ENCODE data around the gene LNX1.

The LNX1 gene

DNA sequence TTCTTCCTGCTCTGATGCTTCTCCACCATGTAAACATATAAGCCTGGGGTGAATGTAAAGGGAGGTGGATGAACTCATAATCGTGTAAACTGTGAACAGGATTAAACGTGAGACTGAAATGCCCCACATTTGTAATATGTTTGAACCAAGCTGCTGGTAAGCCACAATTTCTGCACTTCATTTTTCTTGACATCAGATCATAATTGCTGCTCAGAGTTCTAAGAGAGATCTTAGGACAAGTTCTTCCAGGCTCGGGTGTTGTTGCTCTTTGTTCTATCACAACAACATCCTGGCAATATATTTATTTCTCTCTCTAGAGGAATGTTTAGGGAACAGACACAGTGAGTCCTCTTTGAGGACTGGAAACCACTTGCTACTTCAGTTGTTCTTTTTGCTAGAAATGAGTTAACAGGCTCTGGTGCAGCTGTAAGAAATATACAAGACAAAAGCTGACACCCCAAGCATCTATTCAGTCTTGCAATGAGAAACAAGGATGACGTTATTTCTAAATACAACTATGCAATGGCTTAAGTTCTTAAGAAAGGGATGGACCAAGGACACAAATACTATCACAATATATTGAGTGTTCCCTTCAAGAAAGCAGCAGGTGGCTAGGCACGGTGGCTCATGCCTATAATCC lies 59.6 kb downstream of the LNX1 start:
- DNase-seq = no peak

DNA sequence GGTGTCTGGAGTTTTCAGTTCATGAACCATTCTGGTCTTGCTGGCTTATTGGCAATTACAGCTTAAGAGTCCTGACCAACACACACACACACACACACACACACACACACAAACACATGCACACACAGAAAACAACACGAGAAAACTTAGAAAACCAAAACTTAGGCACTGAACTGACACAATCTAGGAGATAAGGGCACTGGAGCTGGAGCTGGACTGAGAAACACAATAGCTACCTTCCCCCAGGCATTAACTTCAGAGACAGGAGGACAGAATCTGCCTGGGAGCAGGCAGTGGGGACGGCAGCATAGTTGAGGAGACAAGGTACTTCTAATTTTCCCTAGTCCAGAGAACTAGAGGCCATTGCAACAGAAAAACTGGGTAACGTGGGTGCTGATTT lies 62.3 kb downstream of the LNX1 start:
- no peak for DNase-seq

DNA sequence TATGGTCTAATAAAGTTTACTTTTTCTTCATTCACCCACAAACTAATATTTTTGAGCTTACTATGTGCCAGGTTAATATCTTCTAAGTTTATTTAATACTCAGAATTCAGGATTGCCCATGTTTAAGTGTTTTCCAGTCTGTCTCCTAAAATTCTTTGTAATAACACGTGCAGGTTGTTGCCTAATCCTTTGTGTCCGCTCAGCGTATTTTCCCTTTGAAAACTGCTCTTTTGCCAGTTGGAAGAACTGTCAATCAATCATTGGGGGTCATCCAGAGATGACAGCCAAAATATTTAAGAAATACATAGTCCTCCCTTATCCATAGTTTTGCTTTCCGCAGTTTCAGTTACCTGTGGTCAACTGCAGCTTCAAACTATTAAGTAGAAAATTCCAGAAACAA lies 63.4 kb downstream of the LNX1 start:
- no peak for DNase-seq

DNA sequence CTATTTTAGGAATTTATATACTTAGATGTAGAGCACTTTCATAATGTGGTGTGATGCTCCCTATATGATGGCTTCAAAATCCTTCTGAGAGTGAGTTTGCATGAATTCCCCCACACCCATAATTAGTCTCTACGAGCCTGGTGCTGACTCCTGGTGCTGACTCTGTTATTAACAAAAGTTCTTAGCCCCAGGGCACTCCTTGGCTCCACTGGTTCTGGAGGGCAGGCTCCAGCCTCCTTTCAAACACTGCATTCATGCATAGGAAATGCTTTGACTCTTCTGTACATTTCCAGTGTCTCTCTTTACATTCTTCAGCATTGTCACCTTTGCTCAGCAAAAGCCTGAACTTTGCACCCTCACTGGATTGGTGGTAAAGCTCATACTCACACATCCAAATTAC lies 64.0 kb downstream of the LNX1 start:
- DNase-seq = no peak

DNA sequence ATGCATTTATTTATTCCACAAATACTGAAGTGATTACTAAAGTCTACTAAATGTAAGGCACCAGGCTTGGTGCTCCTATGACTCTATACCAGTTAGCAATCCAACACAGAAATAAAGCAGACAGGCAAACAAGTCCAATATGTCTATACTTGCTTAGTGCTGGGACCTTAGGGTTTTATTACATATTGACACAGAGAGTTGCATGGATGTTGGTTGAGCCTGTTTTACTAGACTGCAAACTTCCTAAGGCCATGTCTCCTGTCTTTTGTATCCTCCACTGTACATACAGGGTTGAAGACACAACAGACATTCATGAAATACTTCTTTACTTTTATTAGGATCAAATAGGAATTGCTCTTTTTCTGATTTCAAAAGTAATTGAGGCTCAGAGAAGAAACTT lies 69.0 kb downstream of the LNX1 start:
- DNase-seq = no peak

DNA sequence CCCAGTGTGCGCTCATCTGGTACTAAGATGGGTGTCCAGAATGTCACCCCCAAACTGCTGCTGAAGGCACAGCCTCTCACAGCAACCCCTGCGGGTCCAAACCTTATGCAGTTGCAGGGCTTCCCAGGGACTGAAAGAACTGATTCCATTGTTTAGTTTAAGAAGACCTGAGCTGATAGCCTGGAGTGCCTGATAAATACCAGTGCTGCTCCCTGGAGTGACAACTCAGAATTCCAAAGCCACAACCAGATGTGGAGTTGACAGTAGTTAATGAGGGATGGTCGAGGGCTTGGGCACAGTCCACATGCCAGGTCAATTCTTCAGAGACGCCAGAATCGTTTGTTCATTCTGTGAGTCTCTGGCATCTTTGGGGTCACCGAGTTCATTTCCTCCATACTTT lies 71.2 kb downstream of the LNX1 start:
- DNase-seq = no peak

DNA sequence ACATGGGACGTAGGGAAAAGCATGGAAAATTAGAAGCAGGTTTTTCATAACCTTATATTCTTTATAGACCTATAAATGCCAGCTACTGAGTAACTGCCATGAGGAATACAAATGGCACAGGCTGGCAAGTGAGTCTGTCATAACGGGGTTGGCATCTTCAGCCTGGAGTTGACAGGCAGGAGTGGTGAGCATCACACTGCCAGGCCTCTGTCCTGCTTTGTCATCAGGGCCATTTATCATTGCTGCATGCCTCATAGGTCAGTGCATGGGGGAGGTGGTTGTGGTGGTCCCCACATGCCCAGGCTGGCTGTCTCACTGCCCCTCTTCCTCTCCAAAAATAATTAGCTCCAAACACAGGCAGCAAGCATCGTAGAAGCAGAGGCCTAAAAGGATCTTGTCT lies 72.5 kb downstream of the LNX1 start:
- DNase-seq = no peak

DNA sequence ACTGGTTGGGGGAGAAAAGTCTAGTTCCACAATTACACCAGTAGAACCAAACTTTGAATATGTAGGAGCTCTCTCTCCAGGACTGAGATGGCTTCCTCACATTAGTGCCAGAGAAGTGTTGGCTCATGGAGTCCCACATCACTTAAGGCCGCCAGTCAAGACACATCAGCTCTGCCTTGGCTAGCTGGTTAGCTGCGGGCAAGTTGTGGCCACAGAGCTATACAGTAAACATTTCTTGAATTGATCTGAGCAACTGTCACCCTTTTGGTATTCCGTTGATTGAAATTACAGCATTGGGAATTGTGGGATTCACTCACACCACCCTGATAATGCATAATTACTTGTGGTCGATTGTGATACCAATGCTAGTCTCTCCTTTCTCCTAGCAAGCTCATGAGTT lies 76.2 kb downstream of the LNX1 start:
- DNase-seq = no peak

DNA sequence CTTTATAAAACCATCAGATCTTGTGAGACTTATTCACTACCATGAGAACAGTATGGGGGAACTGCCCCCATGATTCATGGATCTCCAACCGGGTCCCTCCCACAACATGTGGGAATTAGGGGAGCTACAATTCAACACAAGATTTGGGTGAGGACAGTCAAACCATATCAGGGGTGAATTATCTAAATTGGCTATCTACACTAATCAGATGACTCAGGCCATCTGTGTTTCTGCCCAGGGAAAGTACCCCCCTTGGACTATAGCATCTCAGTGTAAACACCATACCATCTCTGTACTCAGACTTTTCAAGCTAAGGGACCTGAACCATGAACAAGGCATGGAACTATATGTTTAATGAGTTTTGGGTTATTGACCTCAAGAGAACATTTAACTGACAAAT lies 76.8 kb downstream of the LNX1 start:
- no peak for DNase-seq

DNA sequence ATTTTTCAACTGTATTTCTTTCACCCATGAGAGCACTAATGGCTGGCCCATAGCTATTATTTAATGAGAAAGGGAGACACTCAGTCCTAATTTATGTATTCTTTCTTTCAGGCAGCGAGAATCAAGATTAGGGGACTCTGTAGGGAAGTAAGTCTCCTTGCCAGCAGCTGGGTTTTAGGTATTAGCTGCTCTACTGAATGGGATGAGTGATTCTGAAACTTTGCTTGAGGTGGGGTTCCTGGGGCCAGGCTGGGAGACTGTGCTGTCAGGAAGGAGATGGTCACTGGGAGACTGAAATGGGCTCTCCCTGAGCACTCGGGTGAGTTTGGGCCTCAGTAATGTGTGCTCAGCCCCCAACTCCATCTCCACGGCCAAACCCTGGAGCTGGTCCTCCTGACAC lies 78.7 kb downstream of the LNX1 start:
- no peak for DNase-seq

DNA sequence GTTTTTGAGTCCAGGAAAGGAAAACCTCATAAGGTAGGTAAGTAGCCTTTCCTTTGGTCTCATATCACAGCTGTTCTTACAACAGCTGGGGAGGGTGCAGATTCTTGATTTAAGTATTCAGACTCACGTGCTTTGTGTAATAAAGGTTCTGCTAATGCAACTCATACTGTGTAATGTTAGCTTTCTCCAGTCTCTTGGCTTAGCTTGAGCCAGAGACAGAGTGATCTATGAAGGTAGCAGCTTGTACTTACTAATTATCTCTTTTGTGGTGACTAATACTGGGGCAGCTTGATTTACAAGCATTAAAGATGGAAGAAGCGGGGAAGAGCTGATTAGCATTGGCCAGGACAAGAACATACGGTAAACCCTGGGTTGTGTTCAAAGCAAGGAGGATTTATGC lies 80.3 kb downstream of the LNX1 start:
- no peak for DNase-seq

DNA sequence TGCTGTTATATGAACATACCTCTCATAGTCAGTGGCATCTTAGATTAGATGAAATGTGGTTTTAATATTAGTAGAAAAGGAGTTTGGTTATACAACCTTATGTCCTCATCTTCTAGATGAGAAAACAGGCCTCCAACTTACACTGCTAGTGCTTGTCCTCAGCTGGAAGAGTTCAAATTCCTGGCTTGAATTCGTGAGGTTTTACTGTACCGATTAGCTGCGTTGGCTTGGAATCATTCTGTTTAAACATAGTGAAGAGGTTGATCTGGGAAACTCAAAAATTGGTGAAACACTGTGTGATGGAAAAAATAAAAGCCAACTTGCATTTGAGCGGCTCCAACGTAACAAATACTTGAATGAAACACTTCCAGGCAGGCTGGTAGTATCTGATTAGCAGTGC lies 81.0 kb downstream of the LNX1 start:
- DNase-seq = no peak

DNA sequence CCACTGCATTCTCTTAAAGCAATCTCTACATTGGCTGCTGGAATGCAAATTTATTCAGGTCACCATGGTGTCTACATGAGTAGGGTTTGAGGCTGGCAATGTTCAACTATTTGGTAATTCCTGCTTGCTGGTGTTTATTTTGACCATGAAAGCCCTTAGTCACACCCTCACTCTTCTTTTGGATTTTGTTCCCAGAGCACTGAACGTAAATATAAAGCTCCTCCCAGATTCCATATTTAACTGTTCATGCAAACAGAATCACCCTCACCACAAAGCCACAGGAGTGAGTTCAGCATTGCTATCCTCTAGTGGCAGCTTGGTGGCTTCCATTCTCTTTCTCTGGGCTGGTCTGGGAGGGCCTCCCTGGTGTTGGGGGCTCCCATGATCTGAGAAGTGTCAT lies 82.8 kb downstream of the LNX1 start:
- no peak for DNase-seq

DNA sequence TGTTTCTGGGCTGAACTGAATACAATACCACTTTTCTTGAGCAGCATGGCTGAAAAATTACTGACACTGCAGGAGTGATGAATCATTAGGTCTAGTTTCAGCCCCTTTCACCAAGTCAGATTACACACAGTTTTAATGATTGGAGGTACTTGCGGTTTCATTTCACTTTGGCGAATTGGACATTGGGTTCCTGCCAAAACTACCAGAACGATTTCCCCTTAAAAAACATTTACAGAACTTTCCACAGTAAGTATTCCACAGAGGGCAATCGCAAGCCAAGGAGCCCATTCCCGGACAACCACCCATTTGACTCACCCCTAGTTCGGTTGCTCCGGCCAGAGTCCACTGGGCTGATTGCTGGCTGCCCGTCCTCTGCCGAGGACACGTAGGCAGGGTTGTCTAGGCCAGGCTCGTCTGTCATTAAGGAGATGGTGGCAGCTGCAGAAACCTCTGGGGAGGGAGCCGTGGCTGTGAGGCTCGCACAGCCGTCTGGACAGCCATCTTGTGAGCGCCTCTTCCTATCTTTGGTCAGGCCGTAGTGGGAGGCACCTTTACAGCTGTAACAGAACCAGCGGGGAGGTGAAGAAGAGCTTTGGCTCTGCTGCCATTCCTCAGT lies 83.5 kb downstream of the LNX1 start:
- DNase-seq = no peak

DNA sequence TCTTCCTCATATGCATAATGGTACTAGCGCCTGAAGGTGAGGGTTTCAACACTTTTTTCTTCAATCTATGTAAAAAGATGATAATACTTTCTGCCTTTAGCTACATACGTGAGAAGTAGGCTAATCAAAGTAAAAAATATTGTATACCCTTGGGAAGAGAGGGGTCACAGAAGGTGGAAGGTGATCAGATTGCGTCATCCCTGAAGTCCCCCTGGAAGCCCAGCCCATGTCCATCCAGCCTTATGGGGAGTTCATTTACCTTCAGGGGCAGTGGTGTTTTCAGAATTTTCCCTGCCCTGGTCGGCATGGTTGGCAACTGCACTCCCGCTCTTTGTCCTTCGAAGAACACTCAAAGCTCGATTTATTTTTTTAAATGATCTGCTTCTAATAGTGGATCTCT lies 84.2 kb downstream of the LNX1 start:
- no peak for DNase-seq

DNA sequence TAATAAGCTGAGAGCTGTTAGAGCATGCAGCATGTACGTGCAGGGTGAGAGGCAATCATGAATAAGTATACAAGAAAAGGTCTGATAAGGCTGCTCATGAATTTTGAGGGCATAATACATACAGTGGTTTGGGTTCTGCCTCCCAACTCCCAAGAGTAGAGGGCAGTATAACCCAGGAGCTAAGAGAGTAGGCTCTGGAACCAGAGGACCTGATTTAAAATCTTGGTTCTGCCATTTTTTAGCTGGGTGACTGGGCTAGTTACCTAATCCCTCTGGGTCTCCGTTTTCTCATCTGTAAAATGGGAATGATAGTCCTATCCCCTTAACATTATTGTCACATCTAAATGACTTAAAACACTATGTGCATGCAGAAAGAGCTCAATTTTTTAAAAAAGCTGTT lies 85.3 kb downstream of the LNX1 start:
- no peak for DNase-seq

DNA sequence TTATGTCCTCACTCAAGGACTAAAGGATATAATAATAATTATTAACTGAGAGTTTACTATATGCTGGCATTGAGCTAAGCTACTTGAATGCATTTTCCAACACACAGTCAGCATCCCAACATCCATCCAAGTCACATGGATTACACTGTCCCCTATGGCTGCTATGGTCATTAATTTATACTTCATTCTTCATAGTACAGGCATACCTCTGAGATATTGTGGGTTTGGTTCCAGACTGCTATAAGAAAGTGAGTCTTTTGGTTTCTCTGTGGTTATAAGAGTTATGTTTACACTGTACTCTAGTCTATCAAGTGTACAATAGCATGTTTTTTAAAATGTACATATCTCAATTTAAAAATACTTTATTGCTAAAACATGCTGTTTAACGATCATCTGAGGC lies 89.2 kb downstream of the LNX1 start:
- no peak for DNase-seq

DNA sequence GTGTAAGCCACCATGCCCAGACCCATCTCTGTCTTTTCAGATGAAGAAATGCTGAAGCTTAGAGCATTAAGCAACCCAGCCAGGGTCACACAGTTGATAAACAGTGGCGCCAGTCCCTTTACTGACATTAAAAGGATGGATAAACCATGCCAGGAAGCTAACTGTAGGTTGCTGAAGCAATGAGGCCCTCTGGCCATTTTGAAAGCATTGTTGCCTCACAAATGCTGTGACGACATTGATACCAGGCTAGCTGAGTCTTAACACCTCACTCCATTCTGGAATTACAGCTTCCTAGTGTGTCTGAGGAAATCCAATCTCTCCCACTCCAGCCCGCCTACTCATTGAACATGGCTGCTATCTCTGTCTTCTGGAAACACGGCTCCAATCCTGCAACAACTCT lies 89.7 kb downstream of the LNX1 start:
- DNase-seq = no peak

DNA sequence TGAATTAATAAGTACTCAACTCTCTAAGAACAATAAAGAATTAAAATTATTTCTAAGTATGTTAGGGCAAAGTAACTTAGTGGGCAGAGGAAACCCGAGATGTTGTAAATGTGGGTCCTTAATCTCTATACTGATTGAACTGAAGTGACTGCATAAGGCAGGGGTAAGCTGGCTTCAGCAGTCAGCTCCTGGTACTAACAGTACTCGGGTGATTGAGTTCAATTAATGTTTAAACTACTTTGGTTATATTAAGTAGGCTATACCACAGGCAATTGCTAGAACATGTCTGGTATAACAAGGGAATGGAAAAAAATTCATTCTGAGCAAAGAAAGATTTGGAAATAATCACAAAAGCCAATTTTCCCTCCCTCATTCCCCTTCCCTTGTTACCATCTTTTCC lies 90.7 kb downstream of the LNX1 start:
- no peak for DNase-seq

DNA sequence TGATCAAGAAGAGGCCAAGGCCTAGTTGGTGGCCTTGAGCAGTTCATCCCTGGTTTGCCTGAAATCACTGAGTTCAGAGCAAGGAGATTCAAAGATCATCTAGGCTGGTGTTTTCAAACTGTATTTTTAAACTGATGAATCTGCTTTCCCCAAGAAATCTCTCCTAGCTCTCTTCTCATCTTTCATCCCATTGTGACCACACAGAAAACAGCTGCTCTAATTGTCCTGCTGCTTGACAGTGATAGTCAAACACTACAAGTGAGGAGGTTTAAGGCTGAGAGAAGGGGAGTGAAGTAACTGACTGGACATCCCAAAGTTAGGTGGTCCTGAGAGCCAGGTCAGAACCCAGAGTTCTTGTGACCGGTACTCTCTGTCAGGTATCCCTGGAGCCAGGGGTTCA lies 91.5 kb downstream of the LNX1 start:
- DNase-seq = no peak

DNA sequence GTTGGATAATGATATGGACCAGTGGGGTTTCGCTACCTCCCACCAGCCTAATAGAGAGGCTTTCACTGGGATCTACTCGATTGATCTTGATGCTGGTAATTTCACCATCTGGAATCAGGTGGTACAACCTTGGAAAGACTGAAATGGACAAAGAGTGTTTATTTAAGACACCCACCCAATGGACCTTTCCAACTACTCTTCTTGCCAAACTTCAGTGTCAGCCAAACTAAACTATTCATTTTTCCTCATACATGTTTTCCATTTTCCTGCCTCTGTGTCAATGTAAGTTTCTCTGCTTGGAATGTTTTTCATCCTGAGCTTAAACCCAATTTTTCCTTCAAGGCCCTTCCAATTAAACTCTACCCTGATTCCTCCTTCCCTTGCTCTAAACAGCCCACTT lies 92.6 kb downstream of the LNX1 start:
- DNase-seq = no peak

DNA sequence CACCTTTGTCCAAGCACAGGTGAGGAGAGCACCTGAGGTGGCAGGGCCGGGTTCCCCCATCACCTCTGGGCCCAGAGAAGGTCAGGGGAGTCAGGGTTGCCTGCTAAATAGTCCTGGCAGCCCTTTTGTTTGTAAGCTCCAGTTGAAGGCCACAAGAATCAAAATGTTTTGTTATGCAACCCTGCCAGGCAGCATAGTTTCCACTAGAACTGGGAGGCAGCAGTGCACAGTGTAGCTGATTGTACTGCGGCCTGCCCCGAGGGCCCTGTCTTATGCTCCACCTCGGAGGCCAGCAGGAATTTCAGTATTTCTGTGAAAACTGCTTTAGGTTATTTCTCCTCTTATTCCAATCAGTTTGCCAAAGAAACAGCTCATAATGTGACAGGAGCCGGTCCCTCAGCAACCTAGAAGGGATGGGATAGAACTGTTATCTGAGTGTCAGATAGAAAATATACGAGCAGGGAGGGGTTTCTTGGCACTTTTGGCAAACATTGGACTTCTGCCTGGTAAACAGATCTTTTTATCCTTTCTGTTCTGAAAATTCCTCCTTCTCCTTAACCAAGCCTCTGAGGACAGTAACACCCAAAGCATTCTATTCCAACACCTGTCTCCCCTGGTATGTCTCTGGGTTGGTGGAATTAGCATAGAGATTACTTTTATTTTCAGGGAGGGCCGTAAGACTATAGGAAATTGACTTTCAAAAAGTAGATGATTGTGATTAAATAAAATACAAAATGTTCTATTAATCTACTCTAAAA lies 93.6 kb downstream of the LNX1 start:
- DNase-seq = no peak

DNA sequence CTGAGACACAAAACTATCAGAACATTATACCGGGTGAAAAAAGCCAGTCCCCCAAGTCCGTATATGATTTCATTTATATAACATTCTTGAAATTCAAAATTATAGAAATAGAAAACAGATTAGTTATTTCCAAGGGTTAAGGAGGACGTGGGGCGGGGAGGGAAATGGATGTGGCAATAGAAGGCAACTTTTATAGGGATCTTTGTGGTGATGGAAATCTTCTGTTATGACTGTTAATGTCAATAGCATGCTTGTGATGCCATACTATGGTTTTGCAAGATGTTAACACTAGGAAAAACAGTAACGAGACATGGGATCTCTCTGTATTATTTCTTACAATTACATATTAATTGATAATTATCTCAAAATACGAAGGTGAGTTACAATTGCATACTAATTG lies 96.4 kb downstream of the LNX1 start:
- DNase-seq = no peak

DNA sequence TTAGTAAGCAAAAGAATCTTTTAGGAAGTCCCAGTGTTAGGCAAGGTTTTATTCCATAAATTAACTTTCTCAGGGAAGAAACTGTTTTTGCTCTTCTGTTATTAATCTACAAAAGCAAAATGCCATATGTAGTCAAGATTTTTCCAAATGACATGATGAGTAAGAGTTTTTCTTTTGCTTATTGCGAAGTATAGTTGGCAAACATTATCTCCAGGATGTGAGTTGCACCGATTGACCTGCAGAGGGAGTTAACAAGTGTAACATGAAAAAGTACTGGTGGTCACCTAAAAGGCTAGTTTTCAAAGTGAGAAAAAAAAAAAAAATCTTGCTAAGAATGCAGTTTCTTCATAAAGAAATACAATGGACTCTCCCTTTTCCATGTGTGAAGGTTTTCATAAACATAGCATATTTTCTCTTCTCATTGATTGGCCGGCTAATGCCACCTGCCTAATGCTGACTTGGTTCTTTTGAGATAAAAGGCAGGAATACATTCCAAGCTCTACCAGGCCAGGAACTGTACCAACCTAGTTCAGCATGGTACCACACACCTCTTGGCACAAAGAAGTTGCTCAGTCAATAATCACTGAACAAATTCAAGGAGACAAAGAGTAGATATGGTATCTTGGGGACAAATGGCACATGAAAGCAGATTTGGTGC lies 100.2 kb downstream of the LNX1 start:
- no peak for DNase-seq

Data from stimulated activated CD4-positive, alpha-beta T cell treated with anti-CD3 and anti-CD28 coated beads, Interleukin-4, amount 100 ng/mL, for 4 hours (primary cell).